ENCODE results near the gene CHCHD6.

DNA sequence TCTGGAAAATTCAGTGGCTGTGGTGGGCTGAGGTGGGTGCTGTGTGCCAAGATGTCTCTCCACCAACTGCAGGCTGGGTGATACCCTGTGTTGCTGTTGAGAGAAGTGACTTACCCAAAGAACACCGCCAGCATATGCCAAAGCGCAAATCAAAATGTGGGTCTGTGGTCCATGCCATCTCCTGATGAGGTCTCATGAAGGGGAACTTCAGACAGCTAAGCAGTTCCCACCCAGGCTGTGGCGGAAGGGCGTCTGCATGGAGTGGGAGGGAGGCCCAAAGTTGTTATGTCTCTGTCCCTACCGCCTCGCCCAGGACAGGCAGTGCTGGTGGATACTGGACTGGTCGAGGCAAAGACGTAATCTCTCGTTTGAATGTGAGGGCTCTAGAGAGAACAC lies 208.0 kb downstream of the CHCHD6 start:
- TF ChIP-seq L3MBTL2 (conservative IDR thresholded peaks at IDR 0.05) (no peak), SP1 (IDR thresholded peaks at IDR 0.05) (no peak)

Data from HEK293T (cell line).